ENCODE results near the gene EMP1.
A peak's percentile ranks its signal among the peaks of the same experiment; 100 is the strongest.

EMP1 gene

GRCh38 chr12:13195250-13195649, 1.3 kb upstream of the EMP1 start:
- DNase-seq (ENCODE audit: insufficient read length, low spot score) (no peak), FAIRE-seq (no peak)

GRCh38 chr12:13195785-13196129, 769 bp upstream of the EMP1 start:
- FAIRE-seq, result no peak
- DNase-seq (ENCODE audit: insufficient read length, low spot score), result no peak

GRCh38 chr12:13197032-13197431, 506 bp downstream of the EMP1 start:
- FAIRE-seq, result no peak

GRCh38 chr12:13197526-13198143, 1.1 kb downstream of the EMP1 start:
- FAIRE-seq (no peak), DNase-seq (ENCODE audit: insufficient read length, low spot score) (no peak)

More at GRCh38 chr12:13197032-13197431, 506 bp downstream of the EMP1 start:
- DNase-seq (ENCODE audit: insufficient read length, low spot score), result no peak

- FAIRE-seq (no peak), DNase-seq (ENCODE audit: insufficient read length, low spot score) (no peak)
Observed at GRCh38 chr12:13198241-13198640, 1.7 kb downstream of the EMP1 start.

- no peak for FAIRE-seq
- DNase-seq (ENCODE audit: insufficient read length, low spot score), result no peak
Observed at GRCh38 chr12:13198876-13199275, 2.4 kb downstream of the EMP1 start.

- DNase-seq (ENCODE audit: insufficient read length, low spot score), result no peak
- FAIRE-seq, result no peak
Observed at GRCh38 chr12:13199592-13199991, 3.1 kb downstream of the EMP1 start.

- FAIRE-seq, result no peak
- DNase-seq (ENCODE audit: insufficient read length, low spot score), result no peak
Observed at GRCh38 chr12:13200841-13201240, 4.3 kb downstream of the EMP1 start.

- FAIRE-seq, result no peak
- DNase-seq (ENCODE audit: insufficient read length, low spot score), result no peak
Observed at GRCh38 chr12:13203034-13203922, 6.8 kb downstream of the EMP1 start.

GRCh38 chr12:13204428-13204827, 7.9 kb downstream of the EMP1 start:
- FAIRE-seq, result no peak
- DNase-seq (ENCODE audit: insufficient read length, low spot score), result no peak

GRCh38 chr12:13205809-13206559, 9.5 kb downstream of the EMP1 start:
- peak; percentile 67 for DNase-seq (ENCODE audit: insufficient read length, low spot score)
- no peak for FAIRE-seq

- DNase-seq (ENCODE audit: insufficient read length, low spot score) (no peak), FAIRE-seq (no peak)
Observed at GRCh38 chr12:13206560-13206897, 10.0 kb downstream of the EMP1 start.

GRCh38 chr12:13208533-13209435, 12.3 kb downstream of the EMP1 start:
- FAIRE-seq, result no peak
- no peak for DNase-seq (ENCODE audit: insufficient read length, low spot score)

GRCh38 chr12:13209436-13210235, 13.1 kb downstream of the EMP1 start:
- no peak for DNase-seq (ENCODE audit: insufficient read length, low spot score)
- FAIRE-seq, result no peak

- DNase-seq (ENCODE audit: insufficient read length, low spot score) (no peak), FAIRE-seq (no peak)
Observed at GRCh38 chr12:13210236-13211190, 14.0 kb downstream of the EMP1 start.

- no peak for FAIRE-seq
Observed at GRCh38 chr12:13211191-13211858, 14.8 kb downstream of the EMP1 start.

GRCh38 chr12:13211859-13212664, 15.5 kb downstream of the EMP1 start:
- no peak for DNase-seq (ENCODE audit: insufficient read length, low spot score)

More at GRCh38 chr12:13211191-13211858, 14.8 kb downstream of the EMP1 start:
- no peak for DNase-seq (ENCODE audit: insufficient read length, low spot score)

More at GRCh38 chr12:13211859-13212664, 15.5 kb downstream of the EMP1 start:
- FAIRE-seq, result no peak
